Sigmoid colon (tissue), 7 donors: ENCODE measurements around the gene OMP. TPM values are rescaled to one million over a fixed set of nuclear protein-coding genes. Genes with fewer than 3 reads are reported as not detected.

Experiments
- DNase-seq: peaks from one replicate; pipeline ENCODE4 v3.0.0-alpha.2; 2019
- H3K27ac ChIP-seq, 4 donors: fragments of 200-600 bp; sonication (generic); one replicate each; pipeline ENCODE4 v1.5.1; 2016 to 2019; ENCODE audit warnings: mild to moderate bottlenecking in 1 of 4
- H3K27me3 ChIP-seq, 3 donors: fragments of 200-600 bp; sonication (generic); one replicate each; pipeline ENCODE4 v1.5.1; 2019; ENCODE audit warnings: mild to moderate bottlenecking in 1 of 3
- H3K36me3 ChIP-seq, 4 donors: fragments of 200-600 bp; sonication (generic); one replicate each; pipeline ENCODE4 v1.5.1; 2016 to 2019
- H3K4me1 ChIP-seq, 4 donors: fragments of 200-600 bp; sonication (generic); one replicate each; pipeline ENCODE4 v1.5.1; 2017 to 2019
- H3K4me3 ChIP-seq, 4 donors: fragments of 200-600 bp; sonication (generic); one replicate each; pipeline ENCODE4 v1.5.1; 2017 to 2019; ENCODE audit warnings: mild to moderate bottlenecking in 2 of 4, moderate library complexity in 1 of 4
- H3K9me3 ChIP-seq, 4 donors: fragments of 200-600 bp in 3 of 4; sonication (generic) in 3 of 4; one replicate each; pipeline versions ENCODE4 v1.5.1 to v1.6.1; 2013 to 2019
- EP300 ChIP-seq, 4 donors: sonication (generic); formaldehyde crosslinking; IDR thresholded peaks; one replicate each; pipeline ENCODE4 v1.6.1; 2017; ENCODE audit warnings: antibody characterized with exemption in 4 of 4
- POLR2A ChIP-seq, 2 donors: fragments of 450-650 bp; IDR thresholded peaks; one replicate each; pipeline ENCODE4 v1.6.1; 2016; ENCODE audit warnings: antibody characterized with exemption in 2 of 2, mild to moderate bottlenecking in 2 of 2, moderate library complexity in 2 of 2
- POLR2AphosphoS5 ChIP-seq, 4 donors: sonication (generic); formaldehyde crosslinking; IDR thresholded peaks; one replicate each; pipeline ENCODE4 v1.6.1; 2017; ENCODE audit warnings: antibody characterized with exemption in 4 of 4
- WGBS, 2 donors: extraction: QIAGEN DNeasy Blood & Tissue Kit; methylation state at CpG; one replicate each; pipeline ENCODE4 v1.1.7; 2013; 5-methylcytosine and 5-hydroxymethylcytosine counted together
- intact Hi-C: fragments of 100-400 bp; cut with DNase I; formaldehyde crosslinking; loops from one replicate; pipeline ENCODE4 v1.15.1; 2023
- polyA plus RNA-seq, 3 donors: library from polyadenylated mRNA; stranded (reverse); fragments of 200-250 nt; gene quantifications; one replicate each; pipeline ENCODE4 v1.2.3, GENCODE V29; 2013
- total RNA-seq, 4 donors: library from RNA; depleted of rRNA; stranded (reverse); fragments of >200 nt; gene quantifications; one replicate each; pipeline ENCODE4 v1.1.0, GENCODE V29; 2016
- TF ChIP-seq, protein P1 (sequence below), 4 experiments: fragments of 450-650 bp in 3 of 4; fragments of 200-600 bp in 1 of 4; IDR thresholded peaks; one replicate each; pipeline ENCODE4 v1.5.1; 2016 to 2019; ENCODE audit warnings: antibody characterized with exemption in 4 of 4, mild to moderate bottlenecking in 3 of 4, moderate library complexity in 2 of 4
- donor health status: healthy with polysubstance abuse.
- donor health status: Bipolar disorder and iron deficiency.
- donor health status: healthy.

OMP gene
- total and polyA plus RNA-seq, 7 donors: 1.4 to 4.5 TPM; not detected in 5

DNA sequence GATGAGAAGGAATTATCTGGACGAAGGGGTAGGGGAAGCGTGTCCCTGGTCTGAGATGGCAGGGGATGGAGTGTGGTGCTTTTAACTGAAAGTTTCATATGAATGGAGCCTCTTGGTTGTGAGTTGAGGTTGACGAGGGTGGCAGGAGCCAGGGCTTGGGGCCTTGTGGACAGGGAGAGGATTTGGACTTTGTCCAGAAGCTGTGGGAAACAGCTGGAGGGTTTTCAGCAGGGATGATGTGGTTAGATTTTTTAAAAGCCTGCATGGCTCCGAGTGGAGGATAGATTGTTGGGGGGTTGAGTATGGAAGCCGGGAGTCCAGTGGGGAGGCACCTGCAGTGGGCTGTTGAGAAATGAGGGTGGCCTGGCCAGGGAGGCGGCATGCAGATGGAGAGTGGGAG lies 50.2 kb downstream of the OMP start:
- no peak for DNase-seq

More for the DNA sequence above, 50.2 kb downstream of the OMP start:
- Histone ChIP-seq H3K9me3 (no peaks in the 10 kb centered on the region), H3K4me3 (no peak overlapping the region), H3K27ac (no peak overlapping the region), H3K27me3 (peaks cover 0 to 6% (median 0%) of the 10 kb centered on the region in 3 donors), H3K36me3 (no peaks in the 10 kb centered on the region), H3K4me1 (peaks cover 0 to 13% (median 2%) of the 10 kb centered on the region in 4 donors)
- intact Hi-C loops: no loop called here
- 75 to 84% methylated on average over 6 of the region's 6 CpGs for WGBS, 2 donors
- TF ChIP-seq POLR2AphosphoS5 (IDR thresholded peaks at IDR 0.05): no peak
- TF ChIP-seq POLR2A (IDR thresholded peaks at IDR 0.05): no peak
- TF ChIP-seq, protein P1, sequence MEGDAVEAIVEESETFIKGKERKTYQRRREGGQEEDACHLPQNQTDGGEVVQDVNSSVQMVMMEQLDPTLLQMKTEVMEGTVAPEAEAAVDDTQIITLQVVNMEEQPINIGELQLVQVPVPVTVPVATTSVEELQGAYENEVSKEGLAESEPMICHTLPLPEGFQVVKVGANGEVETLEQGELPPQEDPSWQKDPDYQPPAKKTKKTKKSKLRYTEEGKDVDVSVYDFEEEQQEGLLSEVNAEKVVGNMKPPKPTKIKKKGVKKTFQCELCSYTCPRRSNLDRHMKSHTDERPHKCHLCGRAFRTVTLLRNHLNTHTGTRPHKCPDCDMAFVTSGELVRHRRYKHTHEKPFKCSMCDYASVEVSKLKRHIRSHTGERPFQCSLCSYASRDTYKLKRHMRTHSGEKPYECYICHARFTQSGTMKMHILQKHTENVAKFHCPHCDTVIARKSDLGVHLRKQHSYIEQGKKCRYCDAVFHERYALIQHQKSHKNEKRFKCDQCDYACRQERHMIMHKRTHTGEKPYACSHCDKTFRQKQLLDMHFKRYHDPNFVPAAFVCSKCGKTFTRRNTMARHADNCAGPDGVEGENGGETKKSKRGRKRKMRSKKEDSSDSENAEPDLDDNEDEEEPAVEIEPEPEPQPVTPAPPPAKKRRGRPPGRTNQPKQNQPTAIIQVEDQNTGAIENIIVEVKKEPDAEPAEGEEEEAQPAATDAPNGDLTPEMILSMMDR (IDR thresholded peaks at IDR 0.05): no peak
- TF ChIP-seq EP300 (IDR thresholded peaks at IDR 0.05): no peak

Other genes starting within 250 kb of the OMP start
- 10 to 100 TPM in 2 of 4 donors, 1 to 10 TPM in 2; 5.6 to 12.1 (median 10.4) TPM for gene ACER3, start 241.9 kb upstream of the OMP start, total RNA-seq
- gene ACER3, start 241.9 kb upstream of the OMP start, polyA plus RNA-seq: 10 to 100 TPM in 1 of 3 donors, 1 to 10 TPM in 2; 7.4 to 13.2 (median 9.1) TPM
- not detected for gene B3GNT6, start 68.4 kb upstream of the OMP start, total RNA-seq
- gene B3GNT6, start 68.4 kb upstream of the OMP start, polyA plus RNA-seq: 10 to 100 TPM; 14.4 to 29.7 (median 19.0) TPM
- gene CAPN5, start 35.9 kb upstream of the OMP start, total RNA-seq: 10 to 100 TPM in 1 of 4 donors, 1 to 10 TPM in 3; 4.1 to 12.5 (median 6.7) TPM
- gene CAPN5, start 35.9 kb upstream of the OMP start, polyA plus RNA-seq: 100 to 1,000 TPM in 1 of 3 donors, 10 to 100 TPM in 2; 89.5 to 110 (median 90.8) TPM
- 10 to 100 TPM in 2 of 4 donors, 1 to 10 TPM in 2; 7.7 to 12.8 (median 9.7) TPM for gene MYO7A, start 25.4 kb downstream of the OMP start, total RNA-seq
- gene MYO7A, start 25.4 kb downstream of the OMP start, polyA plus RNA-seq: 1 to 10 TPM; 1.8 to 3.6 (median 2.1) TPM
- gene GDPD4, start 198.8 kb downstream of the OMP start, total RNA-seq: not detected
- gene GDPD4, start 198.8 kb downstream of the OMP start, polyA plus RNA-seq: not detected